GM19438 (cell line): ENCODE results near the gene ESRRG.
"Not testable (repeated sequence)": the region's sequence is repeated elsewhere in the genome, so short reads cannot be mapped to it uniquely, and the experiment has no call there.

Experiments used
- ATAC-seq: cut with Tn5 transposase; IDR thresholded peaks from one replicate; pipeline ENCODE4 v1.9.1; 2021; ENCODE audit warnings: low read depth; ENCODE audit not compliant: unreplicated experiment

ESRRG gene

GRCh38 chr1:216710055-216710454 is 13.2 kb downstream of the ESRRG start:
- ATAC-seq, result no peak

DNA sequence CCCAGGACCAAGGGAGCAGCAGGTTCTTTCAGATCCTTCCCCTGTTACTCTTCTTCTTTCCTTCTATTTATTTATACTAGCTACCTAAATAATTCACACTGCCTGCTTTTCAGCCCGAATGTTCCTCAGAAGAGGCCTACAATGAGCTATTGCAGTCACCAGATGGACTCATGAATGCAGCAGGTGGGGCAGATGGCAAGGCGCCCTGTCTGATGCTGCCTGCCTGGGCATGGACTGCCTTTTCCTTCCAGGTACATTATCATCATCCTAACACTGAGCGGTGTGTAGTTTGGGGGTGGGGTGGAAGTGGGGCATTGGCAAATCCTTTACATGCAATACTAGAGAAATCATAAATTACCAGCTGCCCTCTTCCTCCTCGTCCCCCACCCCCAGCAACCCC is 17.6 kb downstream of the ESRRG start:
- no peak for ATAC-seq

- ATAC-seq, result not testable (repeated sequence)
Observed at GRCh38 chr1:216704065-216704464, 19.2 kb downstream of the ESRRG start.

DNA sequence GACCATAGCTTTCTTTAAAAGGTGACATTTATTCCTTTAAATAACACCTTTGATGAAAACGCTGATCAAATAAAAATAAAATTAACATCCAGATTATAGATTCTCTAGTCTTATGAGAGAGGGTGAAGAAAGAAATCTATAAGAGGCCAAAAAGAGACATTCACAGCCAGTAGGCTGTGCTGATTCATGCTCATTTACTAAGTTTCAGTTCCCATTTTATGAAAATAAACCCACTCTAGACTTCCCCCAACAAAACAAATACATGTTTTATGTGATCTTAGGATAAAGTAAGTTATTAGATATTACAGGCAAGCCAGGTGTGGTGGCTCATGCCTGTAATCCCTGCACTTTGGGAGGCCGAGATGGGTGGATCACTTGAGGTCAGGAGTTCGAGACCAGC is 21.1 kb downstream of the ESRRG start:
- ATAC-seq, result no peak

DNA sequence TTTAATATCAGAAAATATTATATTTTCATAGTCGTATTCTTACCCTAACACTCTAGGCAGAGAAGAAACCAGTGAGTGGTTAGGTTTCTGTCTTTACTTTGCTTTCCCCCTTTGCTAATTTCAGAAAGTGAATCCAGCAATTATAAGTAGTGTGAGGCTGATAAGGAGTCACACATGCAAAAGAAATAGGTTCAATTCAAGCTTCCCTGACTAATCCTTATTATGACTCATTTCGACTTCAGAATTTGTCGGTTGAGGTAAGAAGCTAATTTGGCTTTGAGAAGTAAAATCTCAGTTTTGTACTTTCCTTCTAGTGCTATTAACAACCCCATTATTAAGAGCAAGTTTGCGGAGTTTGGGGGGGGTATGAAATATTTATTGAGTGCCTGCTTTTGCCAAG is 22.4 kb downstream of the ESRRG start:
- no peak for ATAC-seq

GRCh38 chr1:216691710-216692109 is 31.5 kb downstream of the ESRRG start:
- no peak for ATAC-seq

DNA sequence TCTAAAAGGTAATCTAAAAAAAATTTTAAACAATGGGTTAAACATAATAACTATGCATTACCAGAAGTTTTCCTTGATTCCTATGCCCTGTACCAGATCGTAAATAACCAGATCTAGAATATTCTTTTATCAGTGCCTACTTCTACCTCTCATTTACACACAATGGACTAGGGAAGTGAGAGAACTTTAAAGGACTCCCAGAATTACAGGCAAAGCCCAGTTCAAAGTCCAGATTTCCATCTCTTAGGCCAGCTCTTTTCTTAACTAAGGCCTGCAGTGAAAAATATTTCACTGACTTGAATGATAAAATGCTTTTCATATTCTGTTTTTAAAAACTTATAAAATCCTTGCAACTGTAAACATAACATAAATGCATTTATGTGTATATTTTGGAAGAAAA is 32.6 kb downstream of the ESRRG start:
- ATAC-seq, result no peak

DNA sequence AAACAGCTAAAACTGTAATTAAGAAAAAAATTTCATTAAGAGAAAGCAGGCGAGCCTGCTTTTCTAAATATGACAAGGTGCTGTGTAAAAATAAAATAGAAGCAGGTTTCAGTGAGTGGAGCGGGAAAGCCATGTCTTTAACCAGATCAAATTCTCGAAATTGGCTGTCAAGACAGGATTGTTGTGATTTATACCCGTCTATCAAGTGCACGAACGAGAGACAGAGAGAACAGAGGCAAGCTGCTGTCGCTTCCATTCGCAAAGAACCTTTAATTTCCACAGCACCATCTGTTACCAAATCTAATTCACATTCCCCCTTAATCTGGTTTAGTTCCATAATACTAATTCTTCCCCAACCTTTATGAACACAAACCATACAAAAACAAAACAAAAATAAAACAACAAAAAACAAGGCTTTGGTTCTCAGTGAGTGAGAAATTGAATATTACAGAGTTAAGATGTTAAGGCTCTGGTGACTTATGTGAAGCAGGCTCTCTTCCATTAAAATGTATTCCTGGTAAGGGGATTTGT is 35.0 kb downstream of the ESRRG start:
- ATAC-seq, result no peak

- ATAC-seq, result no peak
Observed at GRCh38 chr1:216686860-216687766, 36.1 kb downstream of the ESRRG start.

GRCh38 chr1:216682752-216683151 is 40.5 kb downstream of the ESRRG start:
- no peak for ATAC-seq

DNA sequence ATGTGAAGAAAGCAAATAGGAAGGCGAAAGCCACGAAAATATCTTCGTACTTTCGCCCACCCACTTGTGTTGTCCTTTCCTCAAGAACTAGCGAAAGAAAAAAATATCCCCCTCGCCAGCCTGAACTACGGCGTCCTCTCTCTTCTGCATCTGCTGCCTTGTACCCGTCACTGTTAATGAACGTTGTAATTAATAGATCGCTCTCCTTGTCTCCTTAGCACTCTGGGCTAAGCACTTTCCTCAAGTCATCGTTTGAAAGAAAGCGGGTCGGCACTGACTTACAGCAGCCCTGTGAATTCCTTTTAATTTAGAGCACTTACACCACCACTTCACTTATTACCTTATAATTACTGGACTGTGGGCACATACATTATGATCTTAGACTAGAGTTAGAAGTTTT is 44.1 kb downstream of the ESRRG start:
- ATAC-seq, result no peak

- no peak for ATAC-seq
Observed at GRCh38 chr1:216670118-216670883, 52.9 kb downstream of the ESRRG start.

- no peak for ATAC-seq
Observed at GRCh38 chr1:216666441-216666840, 56.8 kb downstream of the ESRRG start.

DNA sequence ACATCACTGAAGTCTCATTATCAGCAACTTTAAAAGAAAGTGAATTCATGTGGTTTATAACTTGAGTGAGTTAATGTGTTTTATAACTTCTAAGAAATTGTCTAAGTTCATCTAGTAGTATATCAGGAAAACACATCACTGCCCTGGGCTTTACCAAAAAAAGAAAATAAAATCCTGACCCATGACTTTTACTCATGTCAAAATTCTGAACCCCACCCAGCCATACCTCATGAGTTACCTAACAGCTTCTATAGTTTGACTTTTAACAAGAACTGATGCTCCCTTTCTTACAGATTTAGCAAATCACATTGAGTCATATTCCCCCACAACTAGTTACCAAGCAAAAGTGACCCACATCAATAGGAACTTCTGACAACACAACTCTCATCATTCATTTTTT is 57.4 kb downstream of the ESRRG start:
- ATAC-seq, result no peak

- ATAC-seq, result no peak
Observed at GRCh38 chr1:216665406-216665805, 57.8 kb downstream of the ESRRG start.

GRCh38 chr1:216662681-216663080 is 60.5 kb downstream of the ESRRG start:
- no peak for ATAC-seq

DNA sequence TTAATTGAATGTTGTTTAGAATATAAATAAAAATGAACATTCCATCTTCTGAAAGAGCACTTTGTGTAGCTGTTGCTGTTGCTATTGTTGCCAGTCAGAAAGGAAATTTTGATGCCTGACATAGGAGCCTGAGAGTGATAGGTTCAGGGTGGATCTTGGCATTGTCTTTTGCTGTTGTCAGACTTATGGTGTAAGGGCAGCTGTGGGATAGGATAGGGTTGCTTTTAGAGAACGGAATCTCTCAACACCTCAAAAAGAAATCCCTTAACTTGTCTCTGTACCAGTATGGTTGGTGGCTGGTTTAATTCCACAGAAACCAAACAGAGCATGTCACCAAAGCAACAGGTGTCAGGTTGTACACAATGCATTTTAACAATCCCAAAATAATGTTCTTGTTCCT is 62.7 kb downstream of the ESRRG start:
- ATAC-seq, result no peak

- no peak for ATAC-seq
Observed at GRCh38 chr1:216653001-216653400, 70.2 kb downstream of the ESRRG start.

DNA sequence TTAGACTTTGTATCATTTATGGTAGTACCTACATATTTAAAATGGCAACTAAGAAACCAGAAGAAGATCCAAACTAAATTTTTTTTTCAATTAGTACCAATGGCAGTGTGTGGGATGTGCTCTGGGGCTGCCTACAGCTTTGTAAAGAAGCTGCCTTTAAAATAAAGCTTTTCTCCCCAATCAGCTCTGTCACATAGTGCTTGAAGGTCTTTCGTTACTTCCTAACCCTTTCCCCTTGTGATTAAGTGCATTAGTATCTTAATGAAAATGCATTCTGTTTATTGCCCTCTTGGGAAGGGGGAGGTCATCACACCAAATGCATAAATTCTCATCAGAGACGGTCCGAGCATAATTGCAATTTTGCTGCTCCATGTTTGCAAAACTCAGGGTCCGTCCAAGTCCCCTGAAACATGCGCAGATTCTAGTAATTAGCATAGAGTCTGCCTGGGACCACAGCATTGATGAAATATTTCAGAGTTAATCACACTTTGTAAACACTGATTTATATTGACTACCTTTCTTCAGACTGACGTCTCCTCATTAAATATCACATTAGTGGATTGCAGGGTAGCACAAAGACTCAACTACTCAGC is 71.3 kb downstream of the ESRRG start:
- ATAC-seq, result no peak

- no peak for ATAC-seq
Observed at GRCh38 chr1:216643176-216643575, 80.1 kb downstream of the ESRRG start.
